Measurements from ENCODE around the gene ABCC1.
"Not testable (repeated sequence)": the region's sequence is repeated elsewhere in the genome, so short reads cannot be mapped to it uniquely, and the experiment has no call there.

ABCC1 gene

GRCh38 chr16:15936809-15937208, 12.6 kb upstream of the ABCC1 start:
- POLR2A ChIA-PET = not testable (repeated sequence)
- CTCF ChIA-PET = interaction anchor here (0.7 kb wide), 1 partner anchor 159 kb away, joined by 5 read pairs; no protein-coding TSS in a partner anchor

GRCh38 chr16:15942931-15943690, 6.3 kb upstream of the ABCC1 start:
- Histone ChIP-seq H3K4me3 (ENCODE audit: low read depth, low read length) (no peak overlapping the region), H3K27ac (ENCODE audit: extremely low read depth, low read depth, low read length) (no peak overlapping the region), H3K4me1 (ENCODE audit: control insufficient read depth, insufficient read depth, low read length) (no peaks in the 10 kb centered on the region), H3K9me3 (ENCODE audit: control insufficient read depth, insufficient read depth, low read depth, low read length) (no peaks in the 10 kb centered on the region), H3K36me3 (ENCODE audit: control insufficient read depth in 2 of 2, insufficient read depth in 1 of 2, low read length in 2 of 2) (no peaks in the 10 kb centered on the region)
- ChIA-PET CTCF (no interaction called here), POLR2A (no interaction called here)
- peak; percentile 70 for TF ChIP-seq ZNF366 (tag by site-specific recombination; conservative IDR thresholded peaks at IDR 0.05)
- no peak for TF ChIP-seq ZNF354C (tag by site-specific recombination; IDR thresholded peaks at IDR 0.05; ENCODE audit: borderline replicate concordance, low read depth)

More at GRCh38 chr16:15936809-15937208, 12.6 kb upstream of the ABCC1 start:
- H3K27ac ChIP-seq (ENCODE audit: extremely low read depth, low read depth, low read length); H3K9me3 ChIP-seq (ENCODE audit: control insufficient read depth, insufficient read depth, low read depth, low read length); H3K36me3 ChIP-seq (ENCODE audit: control insufficient read depth in 2 of 2, insufficient read depth in 1 of 2, low read length in 2 of 2); H3K4me3 ChIP-seq (ENCODE audit: low read depth, low read length); H3K4me1 ChIP-seq (ENCODE audit: control insufficient read depth, insufficient read depth, low read length): not testable (repeated sequence)

GRCh38 chr16:15946257-15947044, 3.0 kb upstream of the ABCC1 start:
- no peak overlapping the region for H3K4me3 ChIP-seq (ENCODE audit: low read depth, low read length)
- ChIA-PET POLR2A (no interaction called here), CTCF (interaction anchor here (0.6 kb wide), 1 partner anchor 236 kb away, joined by 3 read pairs; no protein-coding TSS in a partner anchor)
- no peak overlapping the region; the same call in 1 of the 2 replicates for H3K27ac ChIP-seq (ENCODE audit: extremely low read depth, low read depth, low read length)
- H3K9me3 ChIP-seq (ENCODE audit: control insufficient read depth, insufficient read depth, low read depth, low read length) = no peaks in the 10 kb centered on the region
- no peaks in the 10 kb centered on the region for H3K4me1 ChIP-seq (ENCODE audit: control insufficient read depth, insufficient read depth, low read length)
- no peaks in the 10 kb centered on the region for H3K36me3 ChIP-seq (ENCODE audit: control insufficient read depth in 2 of 2, insufficient read depth in 1 of 2, low read length in 2 of 2)
- TF ChIP-seq ZBTB44 (tag by site-specific recombination; IDR thresholded peaks at IDR 0.05) (no peak), ZNF280D (tag by site-specific recombination; IDR thresholded peaks at IDR 0.05) (no peak), ZNF404 (tag by site-specific recombination; IDR thresholded peaks at IDR 0.05) (no peak), KLF17 (tag by site-specific recombination; IDR thresholded peaks at IDR 0.05) (0 out of 2 replicates have a peak, but pooled peaks have one; percentile 49), ZNF133 (tag by site-specific recombination; IDR thresholded peaks at IDR 0.05) (no peak), OSR2 (tag by site-specific recombination; IDR thresholded peaks at IDR 0.05) (peak; percentile 42; the same call in 1 of the 2 replicates), ZIC2 (tag by site-specific recombination; IDR thresholded peaks at IDR 0.05) (no peak), ZNF24 (tag by site-specific recombination; IDR thresholded peaks at IDR 0.05) (no peak), ZNF239 (tag by site-specific recombination; IDR thresholded peaks at IDR 0.05) (no peak), ZNF311 (tag by site-specific recombination; IDR thresholded peaks at IDR 0.05; ENCODE audit: borderline replicate concordance) (no peak), SETDB1 (IDR thresholded peaks at IDR 0.05; ENCODE audit: insufficient read length, low read length) (no peak), ZNF48 (tag by site-specific recombination; IDR thresholded peaks at IDR 0.05) (no peak), MYNN (tag by site-specific recombination; IDR thresholded peaks at IDR 0.05; ENCODE audit: borderline replicate concordance) (no peak), ZNF138 (tag by site-specific recombination; IDR thresholded peaks at IDR 0.05; ENCODE audit: borderline replicate concordance) (no peak), ZNF366 (tag by site-specific recombination; conservative IDR thresholded peaks at IDR 0.05) (no peak), ZNF785 (tag by site-specific recombination; IDR thresholded peaks at IDR 0.05) (no peak), HIC1 (tag by site-specific recombination; IDR thresholded peaks at IDR 0.05) (no peak), ZNF843 (tag by site-specific recombination; IDR thresholded peaks at IDR 0.05) (no peak), ZNF530 (tag by site-specific recombination; IDR thresholded peaks at IDR 0.05; ENCODE audit: low read depth) (no peak), ZNF23 (tag by site-specific recombination; IDR thresholded peaks at IDR 0.05; ENCODE audit: borderline replicate concordance) (no peak)
